ENCODE measurements around the gene GRIN2C. TPM values are rescaled to one million over a fixed set of nuclear protein-coding genes. Genes with fewer than 3 reads are reported as not detected.

Gene GRIN2C
- total RNA-seq, 1 donor from 2014 or later = 0.74 TPM

GRCh38 chr17:74812109-74813009 is 47.3 kb downstream of the GRIN2C start:
- Mint-ChIP-seq H3K36me3 (ENCODE audit: low read depth, unreplicated experiment) (peaks cover 17% of the 10 kb centered on the region), H3K27ac (ENCODE audit: unreplicated experiment) (no peak overlapping the region), H3K4me3 (ENCODE audit: unreplicated experiment) (no peak overlapping the region), H3K4me1 (ENCODE audit: unreplicated experiment) (peaks cover 8% of the 10 kb centered on the region), H3K9me3 (ENCODE audit: unreplicated experiment) (no peaks in the 10 kb centered on the region), H3K27me3 (ENCODE audit: unreplicated experiment) (peaks cover 4% of the 10 kb centered on the region)
- no peak for TF ChIP-seq CTCF (IDR thresholded peaks at IDR 0.05; ENCODE audit: unreplicated experiment)
- no peak for DNase-seq (ENCODE audit: low spot score)

- Mint-ChIP-seq H3K36me3 (ENCODE audit: low read depth, unreplicated experiment) (peaks cover 19% of the 10 kb centered on the region), H3K9me3 (ENCODE audit: unreplicated experiment) (no peaks in the 10 kb centered on the region), H3K4me3 (ENCODE audit: unreplicated experiment) (no peak overlapping the region), H3K4me1 (ENCODE audit: unreplicated experiment) (peaks cover 6% of the 10 kb centered on the region), H3K27me3 (ENCODE audit: unreplicated experiment) (peaks cover 8% of the 10 kb centered on the region), H3K27ac (ENCODE audit: unreplicated experiment) (no peak overlapping the region)
- no peak for DNase-seq (ENCODE audit: low spot score)
- no peak for TF ChIP-seq CTCF (IDR thresholded peaks at IDR 0.05; ENCODE audit: unreplicated experiment)
Observed at GRCh38 chr17:74810699-74811485, 48.8 kb downstream of the GRIN2C start.

GRCh38 chr17:74808714-74809430 is 50.8 kb downstream of the GRIN2C start:
- peaks cover 9% of the 10 kb centered on the region for H3K27me3 Mint-ChIP-seq (ENCODE audit: unreplicated experiment)
- peaks cover 26% of the 10 kb centered on the region for H3K36me3 Mint-ChIP-seq (ENCODE audit: low read depth, unreplicated experiment)
- TF ChIP-seq CTCF (IDR thresholded peaks at IDR 0.05; ENCODE audit: unreplicated experiment) = no peak

GRCh38 chr17:74807925-74808324 is 51.8 kb downstream of the GRIN2C start:
- DNase-seq (ENCODE audit: low spot score) = no peak
- no peaks in the 10 kb centered on the region for H3K4me1 Mint-ChIP-seq (ENCODE audit: unreplicated experiment)

More at GRCh38 chr17:74808714-74809430, 50.8 kb downstream of the GRIN2C start:
- Mint-ChIP-seq H3K27ac (ENCODE audit: unreplicated experiment) (no peak overlapping the region), H3K4me1 (ENCODE audit: unreplicated experiment) (no peaks in the 10 kb centered on the region), H3K4me3 (ENCODE audit: unreplicated experiment) (no peak overlapping the region), H3K9me3 (ENCODE audit: unreplicated experiment) (no peaks in the 10 kb centered on the region)
- DNase-seq (ENCODE audit: low spot score) = no peak

More at GRCh38 chr17:74807925-74808324, 51.8 kb downstream of the GRIN2C start:
- no peak for TF ChIP-seq CTCF (IDR thresholded peaks at IDR 0.05; ENCODE audit: unreplicated experiment)
- Mint-ChIP-seq H3K9me3 (ENCODE audit: unreplicated experiment) (no peaks in the 10 kb centered on the region), H3K27ac (ENCODE audit: unreplicated experiment) (no peak overlapping the region), H3K36me3 (ENCODE audit: low read depth, unreplicated experiment) (peaks cover 30% of the 10 kb centered on the region), H3K27me3 (ENCODE audit: unreplicated experiment) (peaks cover 9% of the 10 kb centered on the region), H3K4me3 (ENCODE audit: unreplicated experiment) (no peak overlapping the region)
